ENCODE measurements around the gene IL19. TPM values are rescaled to one million over a fixed set of nuclear protein-coding genes. Genes with fewer than 3 reads are reported as not detected.

IL19 gene
- total and polyA plus RNA-seq, 8 donors: not detected

DNA sequence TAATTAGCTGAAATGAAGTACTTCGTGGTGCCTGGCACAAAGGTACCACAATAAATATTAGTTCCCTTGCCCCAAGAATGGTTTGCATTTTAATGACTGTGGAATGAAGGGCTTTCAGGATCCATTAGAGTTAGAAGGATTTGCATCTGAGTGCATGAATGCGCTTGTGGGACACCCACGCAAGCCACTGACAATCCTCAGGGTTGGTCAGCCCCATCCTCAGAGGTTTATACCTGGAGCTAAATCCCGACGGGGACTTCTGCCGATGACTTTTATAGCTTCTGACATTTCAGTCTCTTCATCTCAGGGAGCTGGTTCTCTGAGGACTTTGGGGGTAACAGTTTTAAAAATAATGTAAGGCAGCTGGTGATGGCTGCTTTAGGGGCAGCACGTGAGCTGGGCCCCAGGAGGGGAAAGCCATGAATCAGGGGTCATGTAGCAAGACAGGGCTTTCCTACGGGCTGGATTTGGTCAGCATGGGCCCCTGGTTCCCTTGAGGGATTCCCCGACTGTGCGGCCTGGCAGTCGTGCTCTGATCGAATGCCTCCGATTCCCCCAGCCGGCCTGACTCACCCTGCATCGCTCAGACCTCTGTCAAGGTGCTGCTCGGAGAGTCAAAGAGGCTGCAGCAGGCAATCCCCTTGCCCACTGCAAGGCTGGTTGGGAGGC lies 22.5 kb downstream of the IL19 start:
- Histone ChIP-seq H3K9me3 (no peaks in the 10 kb centered on the region), H3K27ac (no peak overlapping the region), H3K4me1 (peaks cover 3 to 13% (median 6%) of the 10 kb centered on the region in 3 donors), H3K36me3 (no peaks in the 10 kb centered on the region), H3K4me3 (no peak overlapping the region), H3K27me3 (no peaks in the 10 kb centered on the region)
- ATAC-seq (no peak), DNase-seq (no peak), FAIRE-seq (no peak)
- TF ChIP-seq, protein P1, sequence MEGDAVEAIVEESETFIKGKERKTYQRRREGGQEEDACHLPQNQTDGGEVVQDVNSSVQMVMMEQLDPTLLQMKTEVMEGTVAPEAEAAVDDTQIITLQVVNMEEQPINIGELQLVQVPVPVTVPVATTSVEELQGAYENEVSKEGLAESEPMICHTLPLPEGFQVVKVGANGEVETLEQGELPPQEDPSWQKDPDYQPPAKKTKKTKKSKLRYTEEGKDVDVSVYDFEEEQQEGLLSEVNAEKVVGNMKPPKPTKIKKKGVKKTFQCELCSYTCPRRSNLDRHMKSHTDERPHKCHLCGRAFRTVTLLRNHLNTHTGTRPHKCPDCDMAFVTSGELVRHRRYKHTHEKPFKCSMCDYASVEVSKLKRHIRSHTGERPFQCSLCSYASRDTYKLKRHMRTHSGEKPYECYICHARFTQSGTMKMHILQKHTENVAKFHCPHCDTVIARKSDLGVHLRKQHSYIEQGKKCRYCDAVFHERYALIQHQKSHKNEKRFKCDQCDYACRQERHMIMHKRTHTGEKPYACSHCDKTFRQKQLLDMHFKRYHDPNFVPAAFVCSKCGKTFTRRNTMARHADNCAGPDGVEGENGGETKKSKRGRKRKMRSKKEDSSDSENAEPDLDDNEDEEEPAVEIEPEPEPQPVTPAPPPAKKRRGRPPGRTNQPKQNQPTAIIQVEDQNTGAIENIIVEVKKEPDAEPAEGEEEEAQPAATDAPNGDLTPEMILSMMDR (IDR thresholded peaks at IDR 0.05): no peak
- intact Hi-C loops (cut with DNase I): no loop called here
- 88 to 91% methylated on average over 16 of the region's 16 CpGs for WGBS, 2 donors

DNA sequence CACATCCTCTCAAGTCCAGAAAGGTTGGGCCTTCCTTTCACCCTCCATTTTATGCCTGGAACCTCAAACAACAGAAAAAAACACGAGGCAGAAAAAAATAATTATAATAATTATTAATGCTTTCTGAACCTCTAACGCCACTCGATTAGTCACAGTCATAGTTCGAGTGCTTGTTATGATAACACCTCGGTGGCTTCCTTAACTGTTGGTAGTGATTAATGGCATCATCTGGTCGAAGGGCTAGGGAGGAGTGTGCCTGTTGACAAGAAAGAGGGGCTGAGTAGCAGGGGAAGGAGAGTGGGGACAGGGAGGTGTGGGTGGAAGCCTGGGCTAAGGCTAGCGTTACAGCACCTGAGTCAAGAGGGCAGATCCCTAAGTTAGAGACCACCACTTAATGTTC lies 23.0 kb downstream of the IL19 start:
- DNase-seq (no peak), FAIRE-seq (no peak), ATAC-seq (no peak)
- Histone ChIP-seq H3K9me3 (no peaks in the 10 kb centered on the region), H3K27me3 (no peaks in the 10 kb centered on the region), H3K27ac (no peak overlapping the region), H3K36me3 (no peaks in the 10 kb centered on the region), H3K4me1 (peaks cover 3 to 15% (median 6%) of the 10 kb centered on the region in 3 donors), H3K4me3 (no peak overlapping the region)
- 75 to 79% methylated on average over 7 of the region's 7 CpGs for WGBS, 2 donors
- TF ChIP-seq, protein P1 (IDR thresholded peaks at IDR 0.05): no peak
- intact Hi-C loops (cut with DNase I): no loop called here

DNA sequence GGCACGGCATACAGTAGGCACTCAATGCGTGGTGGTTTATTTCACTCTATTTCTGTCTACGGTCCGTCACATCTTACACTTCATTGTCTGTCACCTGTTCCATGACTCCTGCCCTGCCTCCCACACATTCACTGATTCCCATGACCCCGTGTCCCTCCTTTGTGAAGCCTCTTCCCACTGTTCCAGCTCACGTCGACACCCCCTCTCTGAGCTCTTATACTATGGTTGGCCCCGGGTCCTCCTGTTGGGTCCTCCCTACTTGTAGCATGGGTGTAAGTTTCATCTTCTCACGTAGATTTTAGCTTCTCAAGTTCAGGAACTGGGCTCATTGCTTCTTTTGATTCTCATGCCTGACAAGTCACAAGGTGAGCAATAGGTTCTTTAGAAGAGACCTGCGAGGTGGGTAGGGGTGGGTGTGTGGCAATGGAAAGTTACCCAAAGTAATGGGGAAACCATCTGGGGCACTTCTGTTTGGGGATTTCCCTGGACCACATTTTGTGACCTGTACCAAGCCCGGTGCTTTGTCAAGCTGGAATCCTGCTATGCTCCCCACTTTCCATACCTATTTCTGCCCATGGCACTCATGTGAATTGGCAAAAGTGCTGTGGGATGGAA lies 23.8 kb downstream of the IL19 start:
- DNase-seq: no peak
- Histone ChIP-seq H3K27me3 (no peaks in the 10 kb centered on the region), H3K4me1 (peaks cover 3 to 15% (median 6%) of the 10 kb centered on the region in 3 donors), H3K9me3 (no peaks in the 10 kb centered on the region), H3K27ac (no peak overlapping the region), H3K4me3 (no peak overlapping the region), H3K36me3 (no peaks in the 10 kb centered on the region)
- ATAC-seq: no peak
- TF ChIP-seq, protein P1 (IDR thresholded peaks at IDR 0.05): no peak
- no peak for FAIRE-seq
- intact Hi-C loops (cut with DNase I): no loop called here
- WGBS, 2 donors: 96% methylated on average over 11 of the region's 11 CpGs

DNA sequence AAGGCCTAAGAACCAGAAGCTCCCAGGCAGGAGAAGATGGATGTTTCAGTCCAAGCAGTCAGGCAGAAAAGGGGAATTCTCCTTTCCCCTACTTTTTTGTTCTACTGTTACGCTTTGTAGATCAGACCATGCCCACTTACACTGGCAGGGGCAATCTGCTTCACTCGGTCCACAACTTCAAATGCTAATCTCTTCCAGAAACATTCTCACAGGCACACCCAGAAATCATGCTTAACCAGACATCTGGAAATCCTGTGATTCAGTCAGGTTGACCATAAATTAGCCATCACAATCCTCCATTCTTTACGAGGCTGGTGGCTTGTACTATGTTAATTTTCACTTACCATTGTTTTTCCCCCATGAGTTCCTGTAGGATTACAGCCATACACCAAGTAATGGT lies 25.5 kb downstream of the IL19 start:
- no peaks in the 10 kb centered on the region for H3K27me3 ChIP-seq
- H3K4me1 ChIP-seq: peaks cover 3 to 15% (median 6%) of the 10 kb centered on the region in 3 donors
- FAIRE-seq (no peak), ATAC-seq (no peak), DNase-seq (no peak)
- H3K36me3 ChIP-seq: no peaks in the 10 kb centered on the region
- no peak overlapping the region for H3K4me3 ChIP-seq
- 92 to 94% methylated on average over 3 of the region's 3 CpGs for WGBS, 2 donors
- no peaks in the 10 kb centered on the region for H3K9me3 ChIP-seq
- no peak overlapping the region for H3K27ac ChIP-seq
- intact Hi-C loops (cut with DNase I): no loop called here
- TF ChIP-seq, protein P1 (IDR thresholded peaks at IDR 0.05): no peak

DNA sequence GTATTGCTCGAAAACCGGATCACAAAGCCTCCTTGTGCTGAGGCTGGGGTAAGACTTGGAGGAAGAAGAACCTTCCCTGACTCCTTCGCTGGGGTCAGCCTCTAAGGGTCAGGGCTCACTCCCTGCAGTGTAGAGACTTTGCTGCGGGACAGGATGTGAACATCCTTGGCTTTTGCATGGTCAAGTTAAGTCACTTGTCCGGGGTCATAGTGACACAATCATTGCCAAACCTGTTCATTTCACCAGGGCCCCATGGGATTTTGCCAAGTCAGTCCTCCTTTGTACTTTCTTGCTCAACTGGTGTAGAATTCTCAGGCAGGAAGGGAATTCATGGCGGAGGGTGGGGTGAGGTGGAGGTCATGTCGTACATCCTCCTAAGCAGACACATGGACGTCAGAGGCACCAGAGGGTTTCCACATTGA lies 26.4 kb downstream of the IL19 start:
- Histone ChIP-seq H3K36me3 (no peaks in the 10 kb centered on the region), H3K9me3 (no peaks in the 10 kb centered on the region), H3K4me1 (peaks cover 3 to 15% (median 6%) of the 10 kb centered on the region in 3 donors), H3K27ac (peak overlapping the region in 2 of 4 donors; percentile 63 to 66), H3K4me3 (no peak overlapping the region), H3K27me3 (no peaks in the 10 kb centered on the region)
- ATAC-seq: peak; percentile 8 to 17 (median 8)
- WGBS, 2 donors: 74 to 79% methylated on average over 8 of the region's 8 CpGs
- TF ChIP-seq, protein P1 (IDR thresholded peaks at IDR 0.05): no peak
- peak in 1 of 6 donors; percentile 22 for DNase-seq
- no peak for FAIRE-seq
- intact Hi-C loops (cut with DNase I): no loop called here

Data from pancreas (tissue), 10 donors.